OCI-LY3 (cell line): ENCODE data around the gene SHROOM4.

Source experiments
- EZH2phosphoT487 ChIP-seq: fragments of 200-600 bp; shearing (Covaris generic); IDR thresholded peaks from 2 replicates; pipeline ENCODE4 v1.6.1; 2018; ENCODE audit warnings: antibody characterized with exemption, mixed run types, low read depth
- TF ChIP-seq, protein P1 (sequence below): fragments of 200-600, 300-600 bp; sonication (generic); IDR thresholded peaks from 2 replicates; pipeline ENCODE4 v1.5.1; 2014; ENCODE audit warnings: antibody characterized with exemption, low read length, low read depth

DNA sequence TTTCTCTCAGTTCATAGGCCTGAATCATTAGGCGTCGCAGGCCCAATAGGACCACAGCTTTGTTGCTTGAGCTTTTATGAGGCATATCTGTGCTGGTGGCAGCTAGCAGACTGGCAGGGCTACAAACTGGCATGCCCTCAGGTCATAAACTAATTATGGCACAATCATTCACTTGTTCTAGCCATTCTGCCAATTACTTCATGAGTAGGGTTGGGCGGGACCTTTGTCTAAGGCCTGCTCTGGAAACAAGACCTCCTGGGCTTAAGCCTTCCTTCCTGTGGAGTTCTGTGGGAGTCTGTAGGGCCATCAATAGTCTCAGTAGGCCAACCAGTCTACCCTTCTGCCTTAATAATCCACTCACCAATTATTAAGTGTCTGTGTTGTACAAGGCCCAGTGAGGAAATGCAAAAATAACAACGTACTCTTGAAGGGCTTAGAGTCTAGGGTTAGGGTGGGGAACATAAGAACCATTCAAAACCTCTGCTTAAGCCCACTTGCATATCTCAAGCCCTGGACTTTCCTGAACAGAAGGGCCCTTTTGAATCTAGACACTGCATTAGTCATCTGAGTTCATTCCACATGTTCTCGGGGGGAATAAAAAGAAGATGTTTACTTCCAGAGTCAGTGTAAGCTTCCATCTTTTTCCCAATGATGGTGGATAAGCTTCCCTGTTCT lies 44.5 kb downstream of the SHROOM4 start:
- TF ChIP-seq, protein P1, sequence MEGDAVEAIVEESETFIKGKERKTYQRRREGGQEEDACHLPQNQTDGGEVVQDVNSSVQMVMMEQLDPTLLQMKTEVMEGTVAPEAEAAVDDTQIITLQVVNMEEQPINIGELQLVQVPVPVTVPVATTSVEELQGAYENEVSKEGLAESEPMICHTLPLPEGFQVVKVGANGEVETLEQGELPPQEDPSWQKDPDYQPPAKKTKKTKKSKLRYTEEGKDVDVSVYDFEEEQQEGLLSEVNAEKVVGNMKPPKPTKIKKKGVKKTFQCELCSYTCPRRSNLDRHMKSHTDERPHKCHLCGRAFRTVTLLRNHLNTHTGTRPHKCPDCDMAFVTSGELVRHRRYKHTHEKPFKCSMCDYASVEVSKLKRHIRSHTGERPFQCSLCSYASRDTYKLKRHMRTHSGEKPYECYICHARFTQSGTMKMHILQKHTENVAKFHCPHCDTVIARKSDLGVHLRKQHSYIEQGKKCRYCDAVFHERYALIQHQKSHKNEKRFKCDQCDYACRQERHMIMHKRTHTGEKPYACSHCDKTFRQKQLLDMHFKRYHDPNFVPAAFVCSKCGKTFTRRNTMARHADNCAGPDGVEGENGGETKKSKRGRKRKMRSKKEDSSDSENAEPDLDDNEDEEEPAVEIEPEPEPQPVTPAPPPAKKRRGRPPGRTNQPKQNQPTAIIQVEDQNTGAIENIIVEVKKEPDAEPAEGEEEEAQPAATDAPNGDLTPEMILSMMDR: no peak
- TF ChIP-seq EZH2phosphoT487: no peak
